Prostate gland (tissue), 2 donors: Measurements from ENCODE around the gene AXDND1.

Source experiments
- POLR2AphosphoS5 ChIP-seq: sonication (generic); formaldehyde crosslinking; IDR thresholded peaks from one replicate; pipeline ENCODE4 v1.6.1; 2017; ENCODE audit warnings: antibody characterized with exemption
- TF ChIP-seq, protein P1 (sequence below), 4 experiments: fragments of 200-600 bp in 2 of 4; fragments of 450-650 bp in 2 of 4; sonication (generic) in 2 of 4; IDR thresholded peaks; 1 replicate in 3 of 4; 2 replicates in 1 of 4; pipeline ENCODE4 v1.5.1; 2016 to 2019; ENCODE audit warnings: antibody characterized with exemption in 4 of 4, mild to moderate bottlenecking in 2 of 4, moderate library complexity in 2 of 4

DNA sequence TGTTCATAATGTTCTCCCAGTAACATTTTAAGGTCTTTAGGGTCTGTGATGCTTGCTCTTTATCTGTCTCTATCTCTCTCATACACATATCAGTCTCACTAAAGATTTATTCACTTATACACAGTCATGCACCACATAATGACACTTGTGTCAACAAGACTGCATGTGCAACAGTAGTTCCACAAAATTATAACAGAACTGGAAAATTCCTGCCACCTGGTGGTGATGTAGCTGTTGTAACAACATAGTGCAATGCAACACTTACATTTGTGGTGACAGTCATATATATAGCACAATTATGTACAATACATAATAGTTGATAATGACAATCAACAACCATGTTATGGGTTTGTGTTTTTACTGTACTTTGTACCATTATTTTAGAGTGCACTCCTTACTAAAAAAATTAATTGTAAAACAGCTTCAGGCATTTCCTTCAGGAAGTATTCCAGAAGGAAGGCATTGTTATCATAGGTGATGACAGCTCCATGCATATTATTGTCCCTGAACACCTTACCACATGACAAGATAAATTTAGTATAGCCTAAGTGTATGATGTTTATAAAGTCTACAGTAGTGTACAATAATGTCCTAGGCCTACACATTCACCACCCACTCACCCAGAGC lies 234.0 kb downstream of the AXDND1 start:
- TF ChIP-seq, protein P1, sequence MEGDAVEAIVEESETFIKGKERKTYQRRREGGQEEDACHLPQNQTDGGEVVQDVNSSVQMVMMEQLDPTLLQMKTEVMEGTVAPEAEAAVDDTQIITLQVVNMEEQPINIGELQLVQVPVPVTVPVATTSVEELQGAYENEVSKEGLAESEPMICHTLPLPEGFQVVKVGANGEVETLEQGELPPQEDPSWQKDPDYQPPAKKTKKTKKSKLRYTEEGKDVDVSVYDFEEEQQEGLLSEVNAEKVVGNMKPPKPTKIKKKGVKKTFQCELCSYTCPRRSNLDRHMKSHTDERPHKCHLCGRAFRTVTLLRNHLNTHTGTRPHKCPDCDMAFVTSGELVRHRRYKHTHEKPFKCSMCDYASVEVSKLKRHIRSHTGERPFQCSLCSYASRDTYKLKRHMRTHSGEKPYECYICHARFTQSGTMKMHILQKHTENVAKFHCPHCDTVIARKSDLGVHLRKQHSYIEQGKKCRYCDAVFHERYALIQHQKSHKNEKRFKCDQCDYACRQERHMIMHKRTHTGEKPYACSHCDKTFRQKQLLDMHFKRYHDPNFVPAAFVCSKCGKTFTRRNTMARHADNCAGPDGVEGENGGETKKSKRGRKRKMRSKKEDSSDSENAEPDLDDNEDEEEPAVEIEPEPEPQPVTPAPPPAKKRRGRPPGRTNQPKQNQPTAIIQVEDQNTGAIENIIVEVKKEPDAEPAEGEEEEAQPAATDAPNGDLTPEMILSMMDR (IDR thresholded peaks at IDR 0.05) = peak in 3 of 4 experiments; percentile 38 to 66 (median 46)
- TF ChIP-seq POLR2AphosphoS5 = peak; percentile 45
